H1 (cell line): ENCODE results near the gene IKZF3. TPM values are rescaled to one million over a fixed set of nuclear protein-coding genes. Genes with fewer than 3 reads are reported as not detected.

ENCODE experiments used
- ATF2 ChIP-seq: IDR thresholded peaks from 2 replicates; pipeline ENCODE4 v1.6.1; 2012; ENCODE audit warnings: low read length, inconsistent platforms
- CTCF ChIP-seq, 3 experiments: IDR thresholded peaks; 1 replicate in 2 of 3; 2 replicates in 1 of 3; pipeline versions ENCODE4 v1.5.1 to v1.6.1; 2011; ENCODE audit warnings: low read length in 3 of 3, mild to moderate bottlenecking in 3 of 3, inconsistent platforms in 2 of 3, low read depth in 1 of 3, moderate library complexity in 1 of 3; ENCODE audit not compliant: insufficient read depth in 1 of 3; ENCODE audit errors: control extremely low read depth in 1 of 3
- polyA plus RNA-seq, 7 experiments: library from polyadenylated mRNA; depleted of rRNA in 3 of 7; stranded (reverse) in 5 of 7; unstranded in 2 of 7; fragments of >200 nt in 5 of 7; fragments of 200-250 nt in 2 of 7; gene quantifications; 1 replicate in 5 of 7; 2 replicates in 1 of 7; 4 replicates in 1 of 7; pipeline versions ENCODE4 v1.2.1 to v1.2.3, GENCODE V29; 2011 to 2013; ENCODE audit warnings: missing spikeins in 2 of 7, mixed read lengths in 2 of 7
- total RNA-seq: library from RNA; stranded (reverse); fragmentation: NEBNext Ultra II Directional; extraction: Animal tissue kit (Norgen Biotek cat#: 25700); gene quantifications from 2 replicates; pipeline ENCODE4 v1.2.1, GENCODE V29; 2021

Gene IKZF3
- total and polyA plus RNA-seq, 2 of the 8 experiments (the other 6 are each of a cell fraction or from before 2014, with no cell fraction given), result 0.23 to 0.56 TPM

GRCh38 chr17:39854909-39855308 lies 9.2 kb downstream of the IKZF3 start (continued):
- TF ChIP-seq CTCF (IDR thresholded peaks at IDR 0.05; ENCODE audit: control extremely low read depth in 1 of 3, insufficient read depth in 1 of 3, low read depth in 1 of 3, low read length in 3 of 3) (no peak), ATF2 (no peak)
